Measurements from ENCODE around the gene SENP1.

Gene SENP1

GRCh38 chr12:48017921-48018617 lies 87.8 kb downstream of the SENP1 start:
- DNase-seq (ENCODE audit: low read depth) = no peak

DNA sequence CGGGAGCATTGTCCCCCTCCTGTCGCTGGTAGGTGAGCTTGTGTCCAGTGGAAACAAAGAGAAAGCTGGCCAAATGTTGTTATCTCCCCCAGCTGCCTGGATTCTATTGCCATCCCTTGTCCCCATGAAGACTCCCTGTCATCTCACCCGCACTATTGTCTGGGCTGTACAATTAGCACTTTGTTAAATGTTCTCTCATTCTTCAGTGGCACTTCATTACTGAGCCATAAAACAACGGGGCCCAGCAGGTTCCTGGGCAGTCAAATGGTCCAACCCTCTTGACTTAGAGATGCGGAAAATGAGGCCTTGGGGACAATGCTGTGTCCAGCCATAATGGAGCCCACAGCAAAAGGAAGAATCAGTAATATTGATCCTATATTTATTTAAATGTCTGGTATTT lies 88.4 kb downstream of the SENP1 start:
- DNase-seq (ENCODE audit: low read depth) = no peak

GRCh38 chr12:48016373-48017020 lies 89.4 kb downstream of the SENP1 start:
- DNase-seq (ENCODE audit: low read depth) = no peak

- no peak for DNase-seq (ENCODE audit: low read depth)
Measured at GRCh38 chr12:48015954-48016353, 89.9 kb downstream of the SENP1 start.

DNA sequence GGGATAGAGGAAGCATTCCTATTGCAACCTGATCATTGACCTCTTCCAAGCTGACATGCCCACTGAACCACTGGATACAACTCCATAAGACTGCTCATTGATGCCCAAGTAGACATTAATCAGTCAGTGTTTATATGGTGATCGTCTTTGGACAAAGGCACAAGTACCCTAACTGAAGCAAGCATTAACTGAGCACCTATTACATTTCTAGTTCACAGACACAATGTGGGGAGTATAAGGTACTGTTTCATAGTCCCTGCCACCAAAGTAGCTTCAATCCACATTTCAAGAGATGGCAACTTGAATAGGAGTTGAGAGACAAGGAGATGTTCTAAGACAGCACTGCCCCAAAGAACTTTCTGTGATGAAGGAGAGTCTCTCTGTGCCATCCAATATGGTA lies 90.8 kb downstream of the SENP1 start:
- DNase-seq (ENCODE audit: low read depth) = no peak

- DNase-seq (ENCODE audit: low read depth) = no peak
Measured at GRCh38 chr12:48013287-48013686, 92.6 kb downstream of the SENP1 start.

DNA sequence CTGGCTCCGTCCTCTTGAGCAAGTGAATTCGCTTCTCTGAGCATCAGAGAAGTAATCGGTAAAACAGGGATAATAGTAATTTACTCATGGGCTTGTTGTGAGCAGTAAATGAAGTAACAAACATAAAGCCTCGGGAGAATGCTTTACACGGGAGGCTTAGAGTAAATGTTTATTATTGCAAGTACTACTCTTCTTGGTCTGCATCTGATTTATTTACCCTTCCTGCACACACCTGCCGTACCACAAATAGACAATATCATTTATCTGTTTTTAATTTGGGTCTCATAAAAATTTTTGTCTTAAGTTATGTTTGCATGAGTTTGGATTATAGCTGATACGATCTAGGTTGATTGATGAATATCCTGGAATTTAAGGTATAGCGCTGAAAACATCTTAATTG lies 93.8 kb downstream of the SENP1 start:
- DNase-seq (ENCODE audit: low read depth) = no peak

GRCh38 chr12:48010366-48010970 lies 95.4 kb downstream of the SENP1 start:
- no peak for DNase-seq (ENCODE audit: low read depth)

GRCh38 chr12:48009471-48009870 lies 96.4 kb downstream of the SENP1 start:
- no peak for DNase-seq (ENCODE audit: low read depth)

DNA sequence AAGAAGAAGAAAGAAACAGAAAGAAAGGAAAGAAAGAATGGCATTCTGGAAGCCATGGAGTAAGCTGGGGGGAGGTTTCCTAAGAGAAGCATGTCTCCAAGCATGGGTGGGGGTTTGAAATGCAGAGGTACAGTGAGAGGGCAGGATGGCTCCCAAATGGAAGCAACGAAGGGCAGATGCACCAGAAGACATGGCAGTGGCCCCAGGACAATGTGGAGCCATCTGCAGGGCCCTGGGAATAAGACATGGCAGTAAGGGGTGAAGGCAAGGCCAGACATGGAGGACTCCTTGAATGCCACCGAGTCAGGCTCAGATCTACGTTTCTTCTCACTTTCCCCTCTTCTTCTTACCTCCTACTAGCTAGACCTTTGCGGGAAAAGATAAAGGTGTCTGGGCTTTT lies 96.9 kb downstream of the SENP1 start:
- no peak for DNase-seq (ENCODE audit: low read depth)

- DNase-seq (ENCODE audit: low read depth) = no peak
Measured at GRCh38 chr12:48008349-48008748, 97.5 kb downstream of the SENP1 start.

- no peak for DNase-seq (ENCODE audit: low read depth)
Measured at GRCh38 chr12:48007206-48007605, 98.7 kb downstream of the SENP1 start.

- no peak for DNase-seq (ENCODE audit: low read depth)
Measured at GRCh38 chr12:48005750-48006021, 100.2 kb downstream of the SENP1 start.

GRCh38 chr12:48005001-48005749 lies 100.7 kb downstream of the SENP1 start:
- no peak for DNase-seq (ENCODE audit: low read depth)

DNA sequence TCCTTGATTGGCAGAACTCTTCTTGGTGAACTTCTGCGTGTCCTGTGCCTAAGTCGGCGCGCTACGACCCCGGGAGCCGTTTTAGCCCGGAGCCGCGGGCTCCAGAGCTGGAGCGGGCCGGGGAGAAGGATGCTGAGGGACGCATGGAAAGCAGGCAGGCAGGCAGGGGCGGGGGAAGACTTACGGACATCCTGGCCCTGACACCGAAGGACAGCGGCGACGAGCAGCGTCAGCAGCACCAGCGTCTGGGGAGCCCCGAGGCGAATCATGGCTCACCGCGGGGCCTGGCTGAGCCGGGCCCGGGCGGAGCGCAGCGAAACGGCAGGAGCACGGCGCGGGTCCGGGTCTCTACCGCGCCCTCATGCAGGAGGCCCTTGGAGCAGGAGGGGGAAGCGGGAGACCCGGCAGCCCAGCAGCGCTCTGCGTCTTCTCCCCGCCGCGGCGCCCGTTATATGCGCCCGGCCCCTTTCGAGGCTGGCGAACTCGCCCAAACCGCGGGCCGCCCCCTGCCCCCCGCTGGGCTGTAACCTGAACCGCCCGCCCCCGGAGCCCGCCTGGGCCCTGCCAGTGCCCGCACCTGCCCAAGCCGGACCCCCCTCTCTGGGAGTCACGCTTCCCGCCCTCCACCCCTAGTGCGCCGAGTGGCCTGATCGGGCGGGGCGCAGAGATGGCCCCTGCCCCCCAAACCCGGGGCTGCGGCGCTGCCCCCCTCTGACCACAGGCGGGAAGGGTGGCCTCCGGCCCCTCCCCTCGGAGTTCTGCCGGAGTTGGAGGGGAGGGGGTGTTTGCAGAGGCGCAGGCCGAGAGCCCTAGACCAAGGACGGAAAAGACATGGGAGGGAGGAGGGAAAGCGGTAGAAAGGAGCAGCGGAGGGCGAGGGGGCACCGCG lies 101.6 kb downstream of the SENP1 start, which contains the start of gene COL2A1:
TSS of gene COL2A1 (minus strand) at position 424 of the 889 bp plus-strand sequence. CDS start at position 269, 155 bp downstream.
- no peak for DNase-seq (ENCODE audit: low read depth)

GRCh38 chr12:48003226-48004052 lies 102.4 kb downstream of the SENP1 start:
- DNase-seq (ENCODE audit: low read depth) = no peak

- DNase-seq (ENCODE audit: low read depth) = no peak
Measured at GRCh38 chr12:48002773-48003218, 103.1 kb downstream of the SENP1 start.

DNA sequence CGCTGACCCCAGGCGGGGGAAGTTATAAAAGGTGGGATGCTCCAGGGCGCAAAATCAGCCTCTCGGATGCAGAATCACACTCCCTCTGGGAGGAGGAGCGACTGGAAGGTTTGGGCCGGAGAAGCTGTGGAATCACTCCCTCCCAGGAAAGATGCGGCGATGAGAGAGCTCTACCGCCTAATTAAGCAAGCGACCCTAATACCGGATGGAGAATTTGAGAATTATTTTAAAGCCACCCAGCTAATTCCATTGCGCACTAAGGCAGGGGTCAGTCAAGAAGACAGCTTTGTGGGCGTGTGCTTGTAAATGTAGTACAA lies 103.5 kb downstream of the SENP1 start:
- no peak for DNase-seq (ENCODE audit: low read depth)

- no peak for DNase-seq (ENCODE audit: low read depth)
Measured at GRCh38 chr12:48001505-48002413, 104.1 kb downstream of the SENP1 start.

Measured in stimulated activated CD8-positive, alpha-beta memory T cell treated with anti-CD3 and anti-CD28 coated beads, Interleukin-4, amount 100 ng/mL, for 24 hours (primary cell).